K562 (cell line): ENCODE results near the gene TNFSF15. TPM values are rescaled to one million over a fixed set of nuclear protein-coding genes. Genes with fewer than 3 reads are reported as not detected.

Experiments
- ATAC-seq: fragments of 200-7000 bp; cut with Tn5 transposase; 3 replicates; pipeline ENCODE4 v1.9.1; 2020; ENCODE audit warnings: moderate library complexity
- BruUV-seq: library from RNA; stranded (reverse); fragments of 400-500 nt; replicated peaks from 2 replicates; lab custom pipeline; 2021; lab: Mats Ljungman, UMichigan
- CTCF ChIA-PET: fragments of 300-600 bp; formaldehyde crosslinking; extraction: SDS; loops from one replicate; lab custom pipeline; 2021; ENCODE audit warnings: low intra/inter-chr PET ratio; lab: Yijun Ruan, JAX
- POLR2A ChIA-PET: fragments of 300-600, 350-650 bp; sonication (Branson Sonifier 250); formaldehyde crosslinking; extraction: SDS; loops from one replicate; lab custom pipeline; 2021; ENCODE audit warnings: antibody characterized with exemption, inconsistent platforms; lab: Yijun Ruan, JAX
- DNase-seq, 4 experiments: peaks; one replicate each; pipeline versions ENCODE4 v3.0.0 to v3.0.0-alpha.2; 2011 to 2018; ENCODE audit warnings: low spot score in 3 of 4, mixed read lengths in 3 of 4; ENCODE audit errors: extremely low read depth in 1 of 4
- FAIRE-seq: peaks from 2 replicates; lab custom pipeline; 2011; peaks lifted over from hg19 to GRCh38; lab: Jason Lieb, UNC
- H2AFZ ChIP-seq: 2 replicates; pipeline ENCODE4 v1.6.0; 2011; ENCODE audit warnings: low read depth, low read length, control low read depth, inconsistent platforms
- H3K27ac ChIP-seq: fragments of 200-600 bp; 3 replicates; pipeline ENCODE4 v1.8.0; 2011; ENCODE audit warnings: low read depth, mild to moderate bottlenecking, control low read depth, inconsistent platforms, low read length, moderate library complexity, mixed read lengths; ENCODE audit errors: extremely low read depth
- H3K27me3 ChIP-seq, 2 experiments: fragments of 300-600 bp in 1 of 2; 2 replicates in 1 of 2; 3 replicates in 1 of 2; pipeline versions ENCODE4 v1.6.0 to v1.8.0; 2011; ENCODE audit warnings: inconsistent platforms in 2 of 2, low read length in 2 of 2, mild to moderate bottlenecking in 1 of 2, mixed read lengths in 1 of 2, moderate library complexity in 1 of 2; ENCODE audit not compliant: control insufficient read depth in 2 of 2, insufficient read depth in 2 of 2
- H3K36me3 ChIP-seq: fragments of 300-600 bp; 3 replicates; pipeline ENCODE4 v1.8.0; 2011; ENCODE audit warnings: mild to moderate bottlenecking, low read length, inconsistent platforms; ENCODE audit not compliant: control insufficient read depth, insufficient read depth
- H3K4me1 ChIP-seq, 2 experiments: fragments of 200-600 bp in 1 of 2; replicated peaks in 1 of 2; 2 replicates in 1 of 2; 3 replicates in 1 of 2; pipeline versions ENCODE4 v1.5.1 to v1.8.0; 2011; ENCODE audit warnings: inconsistent platforms in 2 of 2, low read length in 2 of 2, mild to moderate bottlenecking in 1 of 2, mixed read lengths in 1 of 2, moderate library complexity in 1 of 2; ENCODE audit not compliant: control insufficient read depth in 2 of 2, insufficient read depth in 2 of 2
- H3K4me2 ChIP-seq: 2 replicates; pipeline ENCODE4 v1.6.1; 2011; ENCODE audit warnings: low read length, control low read depth, inconsistent platforms, mixed read lengths; ENCODE audit not compliant: insufficient read depth
- H3K4me3 ChIP-seq: fragments of 200-600 bp; sonication (generic), shearing (Covaris generic); 2 replicates; pipeline ENCODE4 v1.5.1; 2016; ENCODE audit warnings: control low read depth, inconsistent platforms
- H3K79me2 ChIP-seq: fragments of 200-600 bp; 3 replicates; pipeline ENCODE4 v1.8.0; 2011; ENCODE audit warnings: low read length, inconsistent platforms; ENCODE audit not compliant: control insufficient read depth, insufficient read depth
- H3K9ac ChIP-seq, 2 experiments: 2 replicates each; pipeline versions ENCODE4 v1.6.0 to v1.6.1; 2011; ENCODE audit warnings: low read depth in 2 of 2, low read length in 2 of 2, control low read depth in 1 of 2, inconsistent platforms in 1 of 2, mild to moderate bottlenecking in 1 of 2, mixed read lengths in 1 of 2; ENCODE audit not compliant: insufficient read depth in 1 of 2
- H3K9me1 ChIP-seq: one replicate; pipeline ENCODE4 v1.6.0; 2011; ENCODE audit warnings: inconsistent platforms, mild to moderate bottlenecking, low read length, moderate library complexity; ENCODE audit not compliant: control insufficient read depth, insufficient read depth
- H3K9me3 ChIP-seq: replicated peaks from 2 replicates; pipeline ENCODE4 v1.5.1; 2011; ENCODE audit warnings: low read depth, low read length, inconsistent platforms; ENCODE audit not compliant: control insufficient read depth, insufficient read depth
- H4K20me1 ChIP-seq: replicated peaks from 2 replicates; pipeline ENCODE4 v1.6.1; 2011; ENCODE audit warnings: low read length, inconsistent platforms, mixed read lengths; ENCODE audit not compliant: control insufficient read depth, insufficient read depth
- CCNT2 ChIP-seq: IDR thresholded peaks from 2 replicates; pipeline ENCODE4 v1.6.1; 2011; ENCODE audit warnings: borderline replicate concordance, low read depth, mild to moderate bottlenecking, moderate library complexity, mixed read lengths, low read length; ENCODE audit not compliant: insufficient read length; ENCODE audit errors: extremely low read depth
- CEBPB ChIP-seq: fragments of 450-650 bp; IDR thresholded peaks from 2 replicates; pipeline ENCODE4 v1.6.1; 2016; ENCODE audit warnings: missing genetic modification characterization, missing compliant biosample characterization
- CSDE1 ChIP-seq, 2 experiments: fragments of 450-650 bp; IDR thresholded peaks; 2 replicates each; pipeline ENCODE4 v1.6.1; 2016; ENCODE audit warnings: mild to moderate bottlenecking in 1 of 2
- HCFC1 ChIP-seq: IDR thresholded peaks from 2 replicates; pipeline ENCODE4 v1.6.1; 2012; ENCODE audit warnings: low read depth, low read length, improper control_type of control experiment
- IRF2 ChIP-seq: sonication (generic); formaldehyde crosslinking; IDR thresholded peaks from 2 replicates; pipeline ENCODE4 v1.8.1; 2022; ENCODE audit warnings: mild to moderate bottlenecking, missing genetic modification reagents
- MCM2 ChIP-seq: fragments of 450-650 bp; IDR thresholded peaks from 2 replicates; pipeline ENCODE4 v1.6.1; 2017; ENCODE audit warnings: low read depth, mild to moderate bottlenecking
- NUFIP1 ChIP-seq: fragments of 450-650 bp; IDR thresholded peaks from 2 replicates; pipeline ENCODE4 v1.6.1; 2018; ENCODE audit not compliant: partially characterized antibody
- PTTG1 ChIP-seq: fragments of 450-650 bp; IDR thresholded peaks from 2 replicates; pipeline ENCODE4 v1.6.1; 2016; ENCODE audit warnings: low read depth, mild to moderate bottlenecking, missing genetic modification characterization, missing compliant biosample characterization
- RBFOX2 ChIP-seq: fragments of 200-400 bp; formaldehyde crosslinking; IDR thresholded peaks from 2 replicates; pipeline ENCODE4 v1.6.1; 2017; ENCODE audit warnings: low read depth, mild to moderate bottlenecking, low read length, moderate library complexity
- TOE1 ChIP-seq, 2 experiments: fragments of 450-650 bp in 1 of 2; sonication (generic) in 1 of 2; formaldehyde crosslinking in 1 of 2; IDR thresholded peaks; 2 replicates each; pipeline versions ENCODE4 v1.7.1 to v1.8.0; 2016 to 2022; ENCODE audit warnings: borderline replicate concordance in 2 of 2, mild to moderate bottlenecking in 2 of 2, antibody characterized with exemption in 1 of 2, inconsistent platforms in 1 of 2, low read depth in 1 of 2, missing genetic modification reagents in 1 of 2, moderate library complexity in 1 of 2
- TSC22D4 ChIP-seq: fragments of 450-650 bp; IDR thresholded peaks from 2 replicates; pipeline ENCODE4 v1.6.1; 2016; ENCODE audit warnings: missing genetic modification characterization, missing biosample characterization, control low read depth
- ZNF134 ChIP-seq: fragments of 250-450 bp; sonication (Bioruptor Pico); conservative IDR thresholded peaks from 2 replicates; pipeline ENCODE4 v1.4.0; 2020
- ZNF282 ChIP-seq: sonication (generic); formaldehyde crosslinking; IDR thresholded peaks from 2 replicates; pipeline ENCODE4 v1.8.1; 2023; ENCODE audit warnings: missing genetic modification reagents
- ZZZ3 ChIP-seq: fragments of 450-650 bp; IDR thresholded peaks from 2 replicates; pipeline ENCODE4 v1.6.1; 2016; ENCODE audit warnings: antibody characterized with exemption, mild to moderate bottlenecking, moderate library complexity
- WGBS: fragments of 100-300 bp; shearing (Covaris generic); methylation state at CpG from one replicate; pipeline ENCODE4 v1.1.6; 2016; ENCODE audit warnings: low coverage, mixed read lengths; ENCODE audit not compliant: insufficient coverage; ENCODE audit errors: missing lambda C conversion rate; 5-methylcytosine and 5-hydroxymethylcytosine counted together
- in situ Hi-C: fragments of 300-500 bp; cut with MboI; formaldehyde crosslinking; loops from 4 replicates; pipeline ENCODE4 v1.15.0; 2018; ENCODE audit warnings: inconsistent platforms, mixed read lengths
- intact Hi-C: fragments of 100-400 bp; cut with micrococcal nuclease; formaldehyde crosslinking; loops from 2 replicates; pipeline ENCODE4 v1.14.2; 2022
- polyA plus RNA-seq, 8 experiments: library from polyadenylated mRNA; depleted of rRNA in 4 of 8; stranded (reverse) in 5 of 8; unstranded in 3 of 8; fragments of >200 nt; fragmentation: Nextera tagmentation in 2 of 8; fragmentation: Illumina TruSeq in 1 of 8; extraction: Ambion mirVana in 2 of 8; extraction: Trizol in 1 of 8; gene quantifications; 2 replicates each; pipeline versions ENCODE4 v1.2.1 to v1.2.3, GENCODE V29; 2011 to 2014; ENCODE audit warnings: inconsistent platforms in 1 of 8, missing spikeins in 1 of 8
- total RNA-seq, 7 experiments: library from RNA; depleted of rRNA in 6 of 7; stranded (reverse); fragments of >200 nt in 6 of 7; fragmentation: Illumina TruSeq in 2 of 7; extraction: Trizol in 2 of 7; gene quantifications; 2 replicates each; pipeline versions ENCODE4 v1.2.1 to v1.2.3, GENCODE V29; 2011 to 2021; ENCODE audit warnings: low replicate concordance in 1 of 7
- TF ChIP-seq, protein P1 (sequence below): fragments of 450-650 bp; formaldehyde crosslinking; IDR thresholded peaks from 2 replicates; pipeline ENCODE4 v1.4.0; 2020; ENCODE audit warnings: mild to moderate bottlenecking, mixed read lengths
- TF ChIP-seq, protein P2 (sequence below): sonication (generic); formaldehyde crosslinking; IDR thresholded peaks from 2 replicates; pipeline ENCODE4 v1.8.0; 2023; ENCODE audit warnings: mild to moderate bottlenecking, missing genetic modification reagents
- TF ChIP-seq, protein P3 (sequence below): fragments of 250-450 bp; sonication (Bioruptor Pico); IDR thresholded peaks from 2 replicates; pipeline ENCODE4 v1.6.1; 2021; ENCODE audit warnings: mild to moderate bottlenecking

Gene TNFSF15
- total and polyA plus RNA-seq, 9 of the 15 experiments (the other 6 are each of a cell fraction or from before 2014, with no cell fraction given): not detected

DNA sequence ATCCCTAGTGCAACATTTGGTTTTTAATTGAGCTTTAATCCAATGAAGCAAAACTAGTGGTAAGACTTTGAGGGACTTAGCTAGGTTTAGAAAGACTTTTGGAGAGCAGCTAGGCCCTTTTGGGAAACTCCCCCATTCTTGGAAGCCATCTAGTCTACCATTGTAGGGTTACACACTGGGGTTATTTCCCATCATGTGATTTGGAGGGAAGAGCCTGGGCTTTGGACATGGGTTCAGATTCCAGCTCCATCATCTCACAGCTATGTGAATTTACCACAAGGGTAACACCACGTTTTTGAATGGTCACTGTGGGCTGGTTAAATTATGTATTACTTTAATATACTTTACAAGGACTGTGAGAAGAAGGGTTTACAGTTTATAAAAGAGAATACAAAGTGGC is 18.3 kb upstream of the TNFSF15 start:
- CTCF ChIA-PET: no interaction called here
- no TSS peak for BruUV-seq
- DNase-seq (no peak), FAIRE-seq (no peak), ATAC-seq (no peak)
- H3K4me1 ChIP-seq: no peaks in the 10 kb centered on the region
- no peak overlapping the region for H3K9ac ChIP-seq
- H3K79me2 ChIP-seq: no peaks in the 10 kb centered on the region
- H3K4me2 ChIP-seq: no peak overlapping the region
- H3K4me3 ChIP-seq: no peak overlapping the region
- no peak overlapping the region for H3K27ac ChIP-seq
- H2AFZ ChIP-seq: no peak overlapping the region
- no peaks in the 10 kb centered on the region for H3K9me1 ChIP-seq
- H4K20me1 ChIP-seq: no peaks in the 10 kb centered on the region
- WGBS: 0% methylated on average over 1 of the region's 1 CpG
- no peaks in the 10 kb centered on the region for H3K36me3 ChIP-seq
- POLR2A ChIA-PET: interaction anchor here (0.7 kb wide), 1 partner anchor 56 kb away, joined by 4 read pairs; no protein-coding TSS in a partner anchor
- intact Hi-C loops: no loop called here
- no peaks in the 10 kb centered on the region for H3K9me3 ChIP-seq
- in situ Hi-C loops: no loop called here
- H3K27me3 ChIP-seq: no peaks in the 10 kb centered on the region
- TF ChIP-seq CCNT2: no peak
- TF ChIP-seq ZNF134 (CRISPR knock-in tag): no peak
- no peak for TF ChIP-seq RBFOX2
- TF ChIP-seq ZZZ3: no peak
- TF ChIP-seq CEBPB: no peak
- TF ChIP-seq, protein P1, sequence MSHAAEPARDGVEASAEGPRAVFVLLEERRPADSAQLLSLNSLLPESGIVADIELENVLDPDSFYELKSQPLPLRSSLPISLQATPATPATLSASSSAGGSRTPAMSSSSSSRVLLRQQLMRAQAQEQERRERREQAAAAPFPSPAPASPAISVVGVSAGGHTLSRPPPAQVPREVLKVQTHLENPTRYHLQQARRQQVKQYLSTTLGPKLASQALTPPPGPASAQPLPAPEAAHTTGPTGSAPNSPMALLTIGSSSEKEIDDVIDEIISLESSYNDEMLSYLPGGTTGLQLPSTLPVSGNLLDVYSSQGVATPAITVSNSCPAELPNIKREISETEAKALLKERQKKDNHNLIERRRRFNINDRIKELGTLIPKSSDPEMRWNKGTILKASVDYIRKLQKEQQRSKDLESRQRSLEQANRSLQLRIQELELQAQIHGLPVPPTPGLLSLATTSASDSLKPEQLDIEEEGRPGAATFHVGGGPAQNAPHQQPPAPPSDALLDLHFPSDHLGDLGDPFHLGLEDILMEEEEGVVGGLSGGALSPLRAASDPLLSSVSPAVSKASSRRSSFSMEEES: no peak
- TF ChIP-seq CSDE1 (IDR thresholded peaks at IDR 0.05): no peak
- TF ChIP-seq, protein P2, sequence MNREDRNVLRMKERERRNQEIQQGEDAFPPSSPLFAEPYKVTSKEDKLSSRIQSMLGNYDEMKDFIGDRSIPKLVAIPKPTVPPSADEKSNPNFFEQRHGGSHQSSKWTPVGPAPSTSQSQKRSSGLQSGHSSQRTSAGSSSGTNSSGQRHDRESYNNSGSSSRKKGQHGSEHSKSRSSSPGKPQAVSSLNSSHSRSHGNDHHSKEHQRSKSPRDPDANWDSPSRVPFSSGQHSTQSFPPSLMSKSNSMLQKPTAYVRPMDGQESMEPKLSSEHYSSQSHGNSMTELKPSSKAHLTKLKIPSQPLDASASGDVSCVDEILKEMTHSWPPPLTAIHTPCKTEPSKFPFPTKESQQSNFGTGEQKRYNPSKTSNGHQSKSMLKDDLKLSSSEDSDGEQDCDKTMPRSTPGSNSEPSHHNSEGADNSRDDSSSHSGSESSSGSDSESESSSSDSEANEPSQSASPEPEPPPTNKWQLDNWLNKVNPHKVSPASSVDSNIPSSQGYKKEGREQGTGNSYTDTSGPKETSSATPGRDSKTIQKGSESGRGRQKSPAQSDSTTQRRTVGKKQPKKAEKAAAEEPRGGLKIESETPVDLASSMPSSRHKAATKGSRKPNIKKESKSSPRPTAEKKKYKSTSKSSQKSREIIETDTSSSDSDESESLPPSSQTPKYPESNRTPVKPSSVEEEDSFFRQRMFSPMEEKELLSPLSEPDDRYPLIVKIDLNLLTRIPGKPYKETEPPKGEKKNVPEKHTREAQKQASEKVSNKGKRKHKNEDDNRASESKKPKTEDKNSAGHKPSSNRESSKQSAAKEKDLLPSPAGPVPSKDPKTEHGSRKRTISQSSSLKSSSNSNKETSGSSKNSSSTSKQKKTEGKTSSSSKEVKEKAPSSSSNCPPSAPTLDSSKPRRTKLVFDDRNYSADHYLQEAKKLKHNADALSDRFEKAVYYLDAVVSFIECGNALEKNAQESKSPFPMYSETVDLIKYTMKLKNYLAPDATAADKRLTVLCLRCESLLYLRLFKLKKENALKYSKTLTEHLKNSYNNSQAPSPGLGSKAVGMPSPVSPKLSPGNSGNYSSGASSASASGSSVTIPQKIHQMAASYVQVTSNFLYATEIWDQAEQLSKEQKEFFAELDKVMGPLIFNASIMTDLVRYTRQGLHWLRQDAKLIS: no peak
- TF ChIP-seq TOE1 (IDR thresholded peaks at IDR 0.05; ENCODE audit: borderline replicate concordance): no peak
- TF ChIP-seq TOE1 (CRISPR knock-in tag; IDR thresholded peaks at IDR 0.05; ENCODE audit: borderline replicate concordance, low read depth): no peak
- no peak for TF ChIP-seq TSC22D4 (tag)
- no peak for TF ChIP-seq MCM2
- no peak for TF ChIP-seq HCFC1
- no peak for TF ChIP-seq IRF2 (CRISPR knock-in tag)
- TF ChIP-seq PTTG1 (tag): no peak
- TF ChIP-seq NUFIP1: no peak
- no peak for TF ChIP-seq ZNF282 (CRISPR knock-in tag)
- TF ChIP-seq, protein P3, sequence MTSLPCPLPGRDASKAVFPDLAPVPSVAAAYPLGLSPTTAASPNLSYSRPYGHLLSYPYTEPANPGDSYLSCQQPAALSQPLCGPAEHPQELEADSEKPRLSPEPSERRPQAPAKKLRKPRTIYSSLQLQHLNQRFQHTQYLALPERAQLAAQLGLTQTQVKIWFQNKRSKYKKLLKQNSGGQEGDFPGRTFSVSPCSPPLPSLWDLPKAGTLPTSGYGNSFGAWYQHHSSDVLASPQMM (CRISPR knock-in tag): no peak
